Right atrium auricular region (tissue), 2 donors: ENCODE measurements around the gene CDKAL1. TPM values are rescaled to one million over a fixed set of nuclear protein-coding genes. Genes with fewer than 3 reads are reported as not detected.

Experiments
- DNase-seq: peaks from one replicate; pipeline ENCODE4 v3.0.0-alpha.2; 2019; ENCODE audit warnings: low spot score
- H3K27ac ChIP-seq, 2 donors: fragments of 200-600 bp; sonication (generic); 1 replicate in 1 of 2; 2 replicates in 1 of 2; pipeline ENCODE4 v1.5.1; 2016 to 2019
- H3K27me3 ChIP-seq, 2 donors: fragments of 200-600 bp; sonication (generic); one replicate each; pipeline versions ENCODE4 v1.5.1 to v1.6.0; 2017 to 2019
- H3K36me3 ChIP-seq: fragments of 200-600 bp; sonication (generic); one replicate; pipeline ENCODE4 v1.5.1; 2016
- H3K4me1 ChIP-seq, 2 donors: fragments of 200-600 bp; sonication (generic); one replicate each; pipeline versions ENCODE4 v1.5.1 to v1.6.0; 2017 to 2019
- H3K4me3 ChIP-seq, 2 donors: fragments of 200-600 bp; sonication (generic); 1 replicate in 1 of 2; 2 replicates in 1 of 2; pipeline ENCODE4 v1.5.1; 2017 to 2019; ENCODE audit warnings: mild to moderate bottlenecking in 1 of 2, moderate library complexity in 1 of 2
- H3K9me3 ChIP-seq, 2 donors: fragments of 200-600 bp; sonication (generic); one replicate each; pipeline ENCODE4 v1.5.1; 2019
- CTCF ChIP-seq, 2 donors: fragments of 200-600 bp; sonication (generic); IDR thresholded peaks; one replicate each; pipeline ENCODE4 v1.5.1; 2019; ENCODE audit warnings: antibody characterized with exemption in 2 of 2
- total RNA-seq, 2 donors: library from RNA; depleted of rRNA; stranded (reverse); fragments of >200 nt; gene quantifications; one replicate each; pipeline ENCODE4 v1.1.0, GENCODE V29; 2016

CDKAL1 gene
- total RNA-seq, 2 donors from 2014 or later, result 8.8 to 10.5 TPM

- H3K27ac ChIP-seq, result no peak overlapping the region
- TF ChIP-seq CTCF (IDR thresholded peaks at IDR 0.05), result no peak
- no peaks in the 10 kb centered on the region for H3K9me3 ChIP-seq
- no peak for DNase-seq
- no peaks in the 10 kb centered on the region for H3K36me3 ChIP-seq
- no peaks in the 10 kb centered on the region for H3K27me3 ChIP-seq
- peaks cover 0 to 18% of the 10 kb centered on the region in 2 donors for H3K4me1 ChIP-seq
- no peak overlapping the region for H3K4me3 ChIP-seq
These were observed 665.0 kb downstream of the CDKAL1 start for GRCh38 chr6:21199262-21199661.

GRCh38 chr6:21200134-21200870, 666.0 kb downstream of the CDKAL1 start:
- H3K9me3 ChIP-seq, result no peaks in the 10 kb centered on the region
- H3K4me1 ChIP-seq, result peaks cover 0 to 18% of the 10 kb centered on the region in 2 donors
- no peaks in the 10 kb centered on the region for H3K27me3 ChIP-seq
- no peak overlapping the region for H3K27ac ChIP-seq
- DNase-seq, result no peak
- no peaks in the 10 kb centered on the region for H3K36me3 ChIP-seq
- no peak overlapping the region for H3K4me3 ChIP-seq
- TF ChIP-seq CTCF (IDR thresholded peaks at IDR 0.05), result no peak

- H3K36me3 ChIP-seq, result no peaks in the 10 kb centered on the region
- TF ChIP-seq CTCF (IDR thresholded peaks at IDR 0.05), result no peak
- no peak for DNase-seq
- no peak overlapping the region for H3K4me3 ChIP-seq
- H3K27ac ChIP-seq, result no peak overlapping the region
- no peaks in the 10 kb centered on the region for H3K9me3 ChIP-seq
- H3K27me3 ChIP-seq, result no peaks in the 10 kb centered on the region
- H3K4me1 ChIP-seq, result peaks cover 0 to 18% of the 10 kb centered on the region in 2 donors
These were observed 666.9 kb downstream of the CDKAL1 start for GRCh38 chr6:21201187-21201586.

GRCh38 chr6:21201637-21202350, 667.5 kb downstream of the CDKAL1 start:
- TF ChIP-seq CTCF (IDR thresholded peaks at IDR 0.05), result no peak
- DNase-seq, result no peak
- no peak overlapping the region for H3K4me3 ChIP-seq

GRCh38 chr6:21202521-21202920, 668.3 kb downstream of the CDKAL1 start:
- H3K27ac ChIP-seq, result no peak overlapping the region
- DNase-seq, result no peak
- H3K9me3 ChIP-seq, result no peaks in the 10 kb centered on the region
- H3K4me3 ChIP-seq, result no peak overlapping the region
- no peak for TF ChIP-seq CTCF (IDR thresholded peaks at IDR 0.05)
- H3K27me3 ChIP-seq, result no peaks in the 10 kb centered on the region
- H3K4me1 ChIP-seq, result peaks cover 0 to 18% of the 10 kb centered on the region in 2 donors
- H3K36me3 ChIP-seq, result no peaks in the 10 kb centered on the region

More at GRCh38 chr6:21201637-21202350, 667.5 kb downstream of the CDKAL1 start:
- no peak overlapping the region for H3K27ac ChIP-seq
- no peaks in the 10 kb centered on the region for H3K36me3 ChIP-seq
- peaks cover 0 to 18% of the 10 kb centered on the region in 2 donors for H3K4me1 ChIP-seq
- H3K9me3 ChIP-seq, result no peaks in the 10 kb centered on the region
- no peaks in the 10 kb centered on the region for H3K27me3 ChIP-seq
